Gastroesophageal sphincter (tissue), 4 donors: ENCODE measurements around the gene TNFAIP3. TPM values are rescaled to one million over a fixed set of nuclear protein-coding genes. Genes with fewer than 3 reads are reported as not detected.
A peak's percentile ranks its signal among the peaks of the same experiment; 100 is the strongest.

Source experiments
- ATAC-seq: fragments of 150-250 bp; one replicate; pipeline ENCODE4 v1.9.1; 2016; ENCODE audit warnings: mild to moderate bottlenecking, moderate library complexity
- H3K27ac ChIP-seq, 4 donors: fragments of 200-600 bp; sonication (generic) in 3 of 4; 1 replicate in 3 of 4; 2 replicates in 1 of 4; pipeline ENCODE4 v1.5.1; 2016 to 2019
- H3K27me3 ChIP-seq: fragments of 200-600 bp; sonication (generic); one replicate; pipeline ENCODE4 v1.5.1; 2019
- H3K36me3 ChIP-seq, 2 donors: fragments of 200-600 bp; sonication (generic); one replicate each; pipeline ENCODE4 v1.5.1; 2019; ENCODE audit warnings: control low read depth in 1 of 2
- H3K4me1 ChIP-seq, 3 donors: fragments of 200-600 bp; sonication (generic); 1 replicate in 2 of 3; 2 replicates in 1 of 3; pipeline ENCODE4 v1.5.1; 2016 to 2019; ENCODE audit warnings: control low read depth in 2 of 3
- H3K4me3 ChIP-seq, 2 donors: fragments of 200-600 bp; sonication (generic); one replicate each; pipeline ENCODE4 v1.5.1; 2019; ENCODE audit warnings: mild to moderate bottlenecking in 1 of 2, moderate library complexity in 1 of 2
- H3K9me3 ChIP-seq, 3 donors: fragments of 200-600 bp; sonication (generic); one replicate each; pipeline ENCODE4 v1.5.1; 2017 to 2019; ENCODE audit warnings: control low read depth in 2 of 3
- EP300 ChIP-seq: sonication (generic); formaldehyde crosslinking; IDR thresholded peaks from one replicate; pipeline ENCODE4 v1.6.1; 2017; ENCODE audit warnings: antibody characterized with exemption, mild to moderate bottlenecking
- POLR2A ChIP-seq, 2 donors: fragments of 450-650 bp; IDR thresholded peaks; one replicate each; pipeline ENCODE4 v1.6.1; 2017; ENCODE audit warnings: antibody characterized with exemption in 2 of 2, mild to moderate bottlenecking in 2 of 2, moderate library complexity in 1 of 2
- POLR2AphosphoS5 ChIP-seq: sonication (generic); formaldehyde crosslinking; IDR thresholded peaks from one replicate; pipeline ENCODE4 v1.6.1; 2017; ENCODE audit warnings: antibody characterized with exemption
- WGBS, 2 donors: methylation state at CpG; one replicate each; pipeline ENCODE4 v1.1.5; 2018; ENCODE audit warnings: low coverage in 1 of 2; 5-methylcytosine and 5-hydroxymethylcytosine counted together
- total RNA-seq, 4 donors: library from RNA; depleted of rRNA; stranded (reverse); fragments of >200 nt; gene quantifications; one replicate each; pipeline ENCODE4 v1.1.0, GENCODE V29; 2016
- TF ChIP-seq, protein P1 (sequence below), 4 experiments: fragments of 200-600 bp in 2 of 4; fragments of 450-650 bp in 2 of 4; sonication (generic) in 1 of 4; IDR thresholded peaks; one replicate each; pipeline ENCODE4 v1.5.1; 2017 to 2019; ENCODE audit warnings: antibody characterized with exemption in 4 of 4, mild to moderate bottlenecking in 2 of 4, moderate library complexity in 2 of 4

The TNFAIP3 gene
- 10 to 100 TPM; 11.2 to 40.7 (median 18.3) TPM for total RNA-seq

DNA sequence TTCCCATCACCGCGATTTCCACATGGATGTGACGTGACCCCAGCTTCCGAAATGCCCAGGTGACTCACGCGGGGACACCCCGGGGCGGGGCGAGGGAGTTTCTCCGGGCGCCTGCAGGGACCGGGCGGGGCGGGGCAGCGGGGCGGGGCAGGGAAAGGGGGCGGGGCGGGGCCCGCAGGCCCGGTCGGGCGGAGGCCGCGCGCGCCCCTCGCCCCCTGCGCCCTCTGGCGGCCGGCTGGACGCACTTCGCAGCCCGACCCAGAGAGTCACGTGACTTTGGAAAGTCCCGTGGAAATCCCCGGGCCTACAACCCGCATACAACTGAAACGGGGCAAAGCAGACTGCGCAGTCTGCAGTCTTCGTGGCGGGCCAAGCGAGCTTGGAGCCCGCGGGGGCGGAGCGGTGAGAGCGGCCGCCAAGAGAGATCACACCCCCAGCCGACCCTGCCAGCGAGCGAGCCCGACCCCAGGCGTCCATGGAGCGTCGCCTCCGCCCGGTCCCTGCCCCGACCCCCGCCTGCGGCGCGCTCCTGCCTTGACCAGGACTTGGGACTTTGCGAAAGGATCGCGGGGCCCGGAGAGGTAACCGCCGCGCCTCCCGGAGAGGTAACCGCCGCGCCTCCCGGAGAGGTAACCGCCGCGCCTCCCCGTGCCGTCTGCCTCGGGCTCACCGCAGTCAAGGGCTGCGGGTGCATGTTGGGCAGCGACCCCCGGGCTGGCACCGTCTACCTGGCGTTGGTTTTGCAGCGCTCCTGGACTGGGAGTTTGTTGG lies at the start of gene TNFAIP3:
Gene TNFAIP3 (plus strand): TSS at position 346 of the 771 bp plus-strand sequence. CDS start 3,969 bp downstream, outside the sequence.
- no peaks in the 10 kb centered on the region for H3K27me3 ChIP-seq
- H3K36me3 ChIP-seq: peaks cover 0 to 6% of the 10 kb centered on the region in 2 donors
- H3K27ac ChIP-seq: peak within 1 kb of the TSS; percentile 59 to 95 (median 92)
- peaks cover 3 to 62% (median 12%) of the 10 kb centered on the region in 3 donors for H3K4me1 ChIP-seq
- 0% methylated on average over 9 of the region's 87 CpGs; no CpG with 5 or more reads in 1 of the 2 donors for WGBS, 2 donors
- peak; percentile 92 for ATAC-seq
- TF ChIP-seq, protein P1, sequence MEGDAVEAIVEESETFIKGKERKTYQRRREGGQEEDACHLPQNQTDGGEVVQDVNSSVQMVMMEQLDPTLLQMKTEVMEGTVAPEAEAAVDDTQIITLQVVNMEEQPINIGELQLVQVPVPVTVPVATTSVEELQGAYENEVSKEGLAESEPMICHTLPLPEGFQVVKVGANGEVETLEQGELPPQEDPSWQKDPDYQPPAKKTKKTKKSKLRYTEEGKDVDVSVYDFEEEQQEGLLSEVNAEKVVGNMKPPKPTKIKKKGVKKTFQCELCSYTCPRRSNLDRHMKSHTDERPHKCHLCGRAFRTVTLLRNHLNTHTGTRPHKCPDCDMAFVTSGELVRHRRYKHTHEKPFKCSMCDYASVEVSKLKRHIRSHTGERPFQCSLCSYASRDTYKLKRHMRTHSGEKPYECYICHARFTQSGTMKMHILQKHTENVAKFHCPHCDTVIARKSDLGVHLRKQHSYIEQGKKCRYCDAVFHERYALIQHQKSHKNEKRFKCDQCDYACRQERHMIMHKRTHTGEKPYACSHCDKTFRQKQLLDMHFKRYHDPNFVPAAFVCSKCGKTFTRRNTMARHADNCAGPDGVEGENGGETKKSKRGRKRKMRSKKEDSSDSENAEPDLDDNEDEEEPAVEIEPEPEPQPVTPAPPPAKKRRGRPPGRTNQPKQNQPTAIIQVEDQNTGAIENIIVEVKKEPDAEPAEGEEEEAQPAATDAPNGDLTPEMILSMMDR (IDR thresholded peaks at IDR 0.05): peak; percentile 64 to 97 (median 85)
- TF ChIP-seq POLR2A (IDR thresholded peaks at IDR 0.05) (peak; percentile 69 to 86), POLR2AphosphoS5 (peak; percentile 92), EP300 (no peak)
- no peaks in the 10 kb centered on the region for H3K9me3 ChIP-seq
- H3K4me3 ChIP-seq: peak within 1 kb of the TSS; percentile 78 to 91

DNA sequence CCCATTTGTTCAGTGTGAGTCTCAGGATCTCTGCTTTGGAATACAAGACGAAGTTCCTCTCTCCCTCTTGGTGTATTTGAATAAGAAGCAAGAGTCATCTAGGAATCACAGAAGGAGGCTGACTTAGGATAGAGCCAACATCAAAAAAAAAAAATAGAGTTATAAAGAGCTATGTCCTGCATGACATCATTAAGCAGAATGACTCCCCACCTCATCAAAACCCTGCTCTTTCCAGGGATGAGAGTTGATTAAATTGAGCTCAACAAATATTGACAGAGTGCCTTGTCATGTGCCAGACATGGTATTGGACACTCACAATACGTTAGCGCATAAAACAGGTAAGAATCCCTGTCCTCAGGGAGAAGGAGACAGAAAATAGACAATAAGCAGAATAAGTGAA lies 48.6 kb upstream of the TNFAIP3 start:
- TF ChIP-seq POLR2AphosphoS5: no peak
- TF ChIP-seq POLR2A (IDR thresholded peaks at IDR 0.05): no peak
- no peak for TF ChIP-seq EP300
- TF ChIP-seq, protein P1 (IDR thresholded peaks at IDR 0.05): no peak
- H3K4me3 ChIP-seq: no peak overlapping the region
- peaks cover 0 to 42% (median 0%) of the 10 kb centered on the region in 3 donors for H3K4me1 ChIP-seq
- no peak overlapping the region for H3K27ac ChIP-seq
- H3K36me3 ChIP-seq: no peaks in the 10 kb centered on the region
- no peaks in the 10 kb centered on the region for H3K9me3 ChIP-seq
- WGBS, 2 donors: 96 to 100% methylated on average over 1 to 2 of the region's 3 CpGs
- no peaks in the 10 kb centered on the region for H3K27me3 ChIP-seq
- no peak for ATAC-seq

DNA sequence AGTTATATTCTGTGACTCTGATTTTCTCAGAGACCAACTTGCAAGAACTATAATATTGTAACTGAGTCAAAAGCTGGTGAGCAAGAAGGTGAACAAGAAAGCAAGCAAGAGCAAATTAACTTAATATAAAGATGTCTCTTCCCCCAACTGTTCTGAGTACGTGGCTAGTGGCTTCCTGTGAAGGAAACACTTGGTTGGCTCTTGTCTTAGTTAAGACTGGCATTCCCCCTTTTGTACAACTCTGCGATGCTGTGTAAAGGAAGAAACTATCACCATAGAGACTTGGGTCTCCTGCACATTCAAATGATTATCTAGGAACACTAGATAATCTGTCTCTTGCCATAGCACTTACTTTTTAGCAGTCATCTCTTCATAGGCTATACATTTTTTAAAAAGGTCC lies 47.3 kb upstream of the TNFAIP3 start:
- 46 to 58% methylated on average over 2 of the region's 2 CpGs for WGBS, 2 donors
- TF ChIP-seq POLR2AphosphoS5: no peak
- TF ChIP-seq, protein P1 (IDR thresholded peaks at IDR 0.05): no peak
- no peak for TF ChIP-seq POLR2A (IDR thresholded peaks at IDR 0.05)
- no peak for TF ChIP-seq EP300
- Histone ChIP-seq H3K9me3 (no peaks in the 10 kb centered on the region), H3K27me3 (no peaks in the 10 kb centered on the region), H3K36me3 (no peaks in the 10 kb centered on the region), H3K4me1 (peaks cover 0 to 55% (median 5%) of the 10 kb centered on the region in 3 donors), H3K4me3 (no peak overlapping the region), H3K27ac (peak overlapping the region in 1 of 4 donors; percentile 9)
- no peak for ATAC-seq

DNA sequence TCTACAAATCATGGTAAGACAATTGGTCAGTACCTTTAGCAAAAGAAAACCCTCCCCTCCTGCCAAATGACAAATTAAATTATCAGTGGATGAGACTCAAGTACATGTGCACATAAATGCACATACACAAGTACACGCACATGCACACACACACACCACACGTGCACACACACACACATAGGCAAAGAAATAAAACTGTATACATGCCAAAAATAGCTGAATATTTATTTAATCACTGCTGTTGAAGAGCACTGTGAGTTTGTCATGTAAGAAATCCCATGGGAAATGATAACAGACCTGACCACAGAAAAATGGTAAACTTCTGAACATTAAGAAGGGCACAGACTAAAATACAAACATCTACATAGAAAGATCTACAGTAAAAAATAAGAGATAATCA lies 46.6 kb upstream of the TNFAIP3 start:
- TF ChIP-seq POLR2AphosphoS5 (no peak), EP300 (no peak), POLR2A (IDR thresholded peaks at IDR 0.05) (no peak)
- TF ChIP-seq, protein P1 (IDR thresholded peaks at IDR 0.05): no peak
- ATAC-seq: no peak
- H3K4me3 ChIP-seq: no peak overlapping the region
- WGBS, 2 donors: 61 to 86% methylated on average over 2 of the region's 2 CpGs
- no peaks in the 10 kb centered on the region for H3K36me3 ChIP-seq
- peak overlapping the region in 1 of 4 donors; percentile 9 for H3K27ac ChIP-seq
- H3K27me3 ChIP-seq: no peaks in the 10 kb centered on the region
- H3K9me3 ChIP-seq: no peaks in the 10 kb centered on the region
- peaks cover 0 to 60% (median 5%) of the 10 kb centered on the region in 3 donors for H3K4me1 ChIP-seq

DNA sequence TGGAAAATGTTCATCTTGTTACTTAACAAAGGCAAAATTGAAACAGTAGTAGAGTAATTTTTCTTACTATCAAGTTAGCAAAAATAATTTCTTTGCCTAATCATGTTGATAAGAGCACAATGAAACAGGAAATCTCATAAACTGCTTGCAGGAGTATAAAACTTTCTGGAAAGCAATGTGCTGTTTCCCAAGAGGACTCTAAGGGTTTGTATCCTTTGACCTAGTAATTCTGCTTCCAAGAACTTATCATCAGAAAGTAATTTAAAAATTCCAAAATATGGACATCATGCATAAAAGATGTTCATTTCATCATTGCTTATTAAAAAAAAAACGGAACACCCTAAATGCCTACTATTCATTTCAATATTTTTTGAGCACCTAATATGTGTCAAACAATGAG lies 46.1 kb upstream of the TNFAIP3 start:
- Histone ChIP-seq H3K36me3 (no peaks in the 10 kb centered on the region), H3K4me1 (peaks cover 0 to 57% (median 5%) of the 10 kb centered on the region in 3 donors), H3K4me3 (no peak overlapping the region), H3K9me3 (no peaks in the 10 kb centered on the region), H3K27me3 (no peaks in the 10 kb centered on the region), H3K27ac (peak overlapping the region in 3 of 4 donors; percentile 41 to 60 (median 44))
- ATAC-seq: peak; percentile 46
- 9 to 33% methylated on average over 1 of the region's 1 CpG for WGBS, 2 donors
- TF ChIP-seq, protein P1 (IDR thresholded peaks at IDR 0.05): no peak
- peak; percentile 47 for TF ChIP-seq POLR2AphosphoS5
